Small intestine (tissue), 7 donors: Measurements from ENCODE around the gene PLEKHB2. TPM values are rescaled to one million over a fixed set of nuclear protein-coding genes. Genes with fewer than 3 reads are reported as not detected.
A peak's percentile ranks its signal among the peaks of the same experiment; 100 is the strongest.
"Not testable (repeated sequence)": the region's sequence is repeated elsewhere in the genome, so short reads cannot be mapped to it uniquely, and the experiment has no call there.

Experiments used
- DNase-seq, 2 donors: peaks; one replicate each; pipeline versions ENCODE4 v3.0.0 to v3.0.0-alpha.2; 2013
- FAIRE-seq: peaks from 2 replicates; lab custom pipeline; 2012; peaks lifted over from hg19 to GRCh38; lab: Jason Lieb, UNC
- H3K27ac ChIP-seq, 3 donors: one replicate each; pipeline ENCODE4 v1.5.1; 2013; ENCODE audit warnings: low read length in 2 of 3, mild to moderate bottlenecking in 2 of 3, control low read depth in 1 of 3, inconsistent platforms in 1 of 3, low read depth in 1 of 3, moderate library complexity in 1 of 3
- H3K27me3 ChIP-seq, 3 donors: one replicate each; pipeline ENCODE4 v1.6.1; 2013; ENCODE audit warnings: low read length in 3 of 3, inconsistent platforms in 1 of 3; ENCODE audit not compliant: control insufficient read depth in 3 of 3, insufficient read depth in 3 of 3
- H3K36me3 ChIP-seq, 3 donors: one replicate each; pipeline ENCODE4 v1.6.1; 2013; ENCODE audit warnings: low read length in 3 of 3, inconsistent platforms in 1 of 3, low read depth in 1 of 3, mild to moderate bottlenecking in 1 of 3, moderate library complexity in 1 of 3; ENCODE audit not compliant: control insufficient read depth in 3 of 3, insufficient read depth in 2 of 3
- H3K4me1 ChIP-seq, 3 donors: one replicate each; pipeline ENCODE4 v1.6.1; 2013; ENCODE audit warnings: low read length in 2 of 3, inconsistent platforms in 1 of 3, low read depth in 1 of 3, mild to moderate bottlenecking in 1 of 3, moderate library complexity in 1 of 3; ENCODE audit not compliant: control insufficient read depth in 3 of 3, insufficient read depth in 2 of 3
- H3K4me3 ChIP-seq, 3 donors: one replicate each; pipeline ENCODE4 v1.5.1; 2013; ENCODE audit warnings: low read length in 3 of 3, control low read depth in 1 of 3, inconsistent platforms in 1 of 3, low read depth in 1 of 3, mild to moderate bottlenecking in 1 of 3, moderate library complexity in 1 of 3
- H3K9me3 ChIP-seq, 2 donors: one replicate each; pipeline ENCODE4 v1.6.1; 2013; ENCODE audit warnings: low read depth in 1 of 2, low read length in 1 of 2; ENCODE audit not compliant: control insufficient read depth in 2 of 2, insufficient read depth in 1 of 2
- WGBS, 3 donors: extraction: QIAGEN DNeasy Blood & Tissue Kit; methylation state at CpG; one replicate each; pipeline ENCODE4 v1.1.7; 2013; 5-methylcytosine and 5-hydroxymethylcytosine counted together
- polyA plus RNA-seq, 4 donors: library from polyadenylated mRNA; stranded (reverse) in 3 of 4; unstranded in 1 of 4; fragments of 200-250 nt in 3 of 4; fragments of 120-200 nt in 1 of 4; gene quantifications; one replicate each; pipeline versions ENCODE4 v1.2.1 to v1.2.3, GENCODE V29; 2013
- donor health status: healthy with polysubstance abuse.
- donor health status: control.
- donor health status: control.
- donor health status: Bipolar disorder and iron deficiency.
- donor health status: healthy.

PLEKHB2 gene
- polyA plus RNA-seq, 4 donors, result 40.3 to 134 (median 66.4) TPM

- Histone ChIP-seq H3K4me1 (no peaks in the 10 kb centered on the region), H3K36me3 (peaks cover 0 to 13% (median 0%) of the 10 kb centered on the region in 3 donors), H3K9me3 (no peaks in the 10 kb centered on the region), H3K27me3 (no peaks in the 10 kb centered on the region), H3K27ac (no peak overlapping the region), H3K4me3 (no peak overlapping the region)
- no peak for FAIRE-seq
- no peak for DNase-seq
- 50 to 61% (median 56%) methylated on average over 4 of the region's 4 CpGs for WGBS, 3 donors
Measured at GRCh38 chr2:131153529-131153928, 48.4 kb downstream of the PLEKHB2 start.

GRCh38 chr2:131154071-131154531 is 49.0 kb downstream of the PLEKHB2 start:
- H3K4me3 ChIP-seq, result no peak overlapping the region

GRCh38 chr2:131154647-131155046 is 49.5 kb downstream of the PLEKHB2 start:
- Histone ChIP-seq H3K36me3 (peaks cover 0 to 10% (median 0%) of the 10 kb centered on the region in 3 donors), H3K9me3 (no peaks in the 10 kb centered on the region), H3K4me1 (no peaks in the 10 kb centered on the region), H3K27ac (no peak overlapping the region), H3K27me3 (no peaks in the 10 kb centered on the region), H3K4me3 (no peak overlapping the region)
- 83 to 91% (median 83%) methylated on average over 23 of the region's 23 CpGs for WGBS, 3 donors
- DNase-seq, result no peak
- no peak for FAIRE-seq

More at GRCh38 chr2:131154071-131154531, 49.0 kb downstream of the PLEKHB2 start:
- 26 to 30% (median 29%) methylated on average over 10 of the region's 10 CpGs for WGBS, 3 donors
- H3K27ac ChIP-seq, result no peak overlapping the region
- DNase-seq, result peak; percentile 69 to 75
- FAIRE-seq, result no peak
- H3K36me3 ChIP-seq, result peaks cover 0 to 10% (median 0%) of the 10 kb centered on the region in 3 donors
- H3K27me3 ChIP-seq, result no peaks in the 10 kb centered on the region
- H3K4me1 ChIP-seq, result no peaks in the 10 kb centered on the region
- H3K9me3 ChIP-seq, result no peaks in the 10 kb centered on the region

GRCh38 chr2:131155208-131155855 is 50.2 kb downstream of the PLEKHB2 start:
- no peak for DNase-seq
- Histone ChIP-seq H3K4me1 (no peaks in the 10 kb centered on the region), H3K36me3 (peaks cover 0 to 10% (median 0%) of the 10 kb centered on the region in 3 donors), H3K4me3 (no peak overlapping the region), H3K9me3 (no peaks in the 10 kb centered on the region), H3K27me3 (no peaks in the 10 kb centered on the region), H3K27ac (no peak overlapping the region)
- no peak for FAIRE-seq
- 94 to 96% (median 96%) methylated on average over 39 to 46 of the region's 46 CpGs for WGBS, 3 donors

GRCh38 chr2:131156452-131157149 is 51.5 kb downstream of the PLEKHB2 start:
- Histone ChIP-seq H3K9me3 (no peaks in the 10 kb centered on the region), H3K4me3 (no peak overlapping the region), H3K36me3 (no peaks in the 10 kb centered on the region), H3K27ac (no peak overlapping the region), H3K4me1 (no peaks in the 10 kb centered on the region), H3K27me3 (no peaks in the 10 kb centered on the region)
- WGBS, 3 donors, result 60 to 70% (median 69%) methylated on average over 12 of the region's 12 CpGs
- no peak for DNase-seq
- FAIRE-seq, result no peak

- not testable (repeated sequence) for DNase-seq, H3K4me1 ChIP-seq, H3K36me3 ChIP-seq, H3K4me3 ChIP-seq, H3K27ac ChIP-seq, H3K9me3 ChIP-seq, FAIRE-seq, H3K27me3 ChIP-seq
- WGBS, 3 donors, result 95 to 100% (median 97%) methylated on average over 5 of the region's 5 CpGs
Measured at GRCh38 chr2:131165562-131165961, 60.4 kb downstream of the PLEKHB2 start.

GRCh38 chr2:131168538-131168937 is 63.4 kb downstream of the PLEKHB2 start:
- H3K36me3 ChIP-seq, result no peaks in the 10 kb centered on the region
- no peak overlapping the region for H3K4me3 ChIP-seq
- no peaks in the 10 kb centered on the region for H3K4me1 ChIP-seq
- peaks cover 0 to 2% (median 0%) of the 10 kb centered on the region in 3 donors for H3K27me3 ChIP-seq
- no peak overlapping the region for H3K27ac ChIP-seq
- WGBS, 3 donors, result 19 to 59% (median 38%) methylated on average over 5 of the region's 5 CpGs
- H3K9me3 ChIP-seq, result no peaks in the 10 kb centered on the region
- FAIRE-seq, result no peak
- peak; percentile 38 to 79 for DNase-seq

- not testable (repeated sequence) for H3K36me3 ChIP-seq, DNase-seq, FAIRE-seq, H3K27me3 ChIP-seq, H3K4me3 ChIP-seq, H3K4me1 ChIP-seq, H3K27ac ChIP-seq, H3K9me3 ChIP-seq
- WGBS, 3 donors, result 74 to 79% (median 76%) methylated on average over 10 of the region's 10 CpGs
Measured at GRCh38 chr2:131178050-131178449, 72.9 kb downstream of the PLEKHB2 start.
